Ovary (tissue), 3 donors: ENCODE data around the gene POGZ.

ENCODE experiments used
- CTCF ChIP-seq, 3 donors: fragments of 450-650 bp in 2 of 3; fragments of 200-600 bp in 1 of 3; IDR thresholded peaks; one replicate each; pipeline versions ENCODE4 v1.5.1 to v1.8.0; 2016 to 2022; ENCODE audit warnings: antibody characterized with exemption in 3 of 3, mild to moderate bottlenecking in 1 of 3
- EP300 ChIP-seq: sonication (generic); formaldehyde crosslinking; IDR thresholded peaks from one replicate; pipeline ENCODE4 v1.6.1; 2017; ENCODE audit warnings: antibody characterized with exemption
- POLR2A ChIP-seq: fragments of 450-650 bp; IDR thresholded peaks from one replicate; pipeline ENCODE4 v1.6.1; 2017; ENCODE audit warnings: antibody characterized with exemption, mild to moderate bottlenecking, moderate library complexity
- donor health status: DM: no; HTN: no; CAD: no.

- TF ChIP-seq CTCF (IDR thresholded peaks at IDR 0.05) (no peak), POLR2A (no peak), EP300 (no peak)
These were observed 33.7 kb upstream of the POGZ start for GRCh38 chr1:151493042-151493441.
